Astrocyte (in vitro differentiated cells and primary cell): ENCODE results near the gene APOBR.
"Not testable (repeated sequence)": the region's sequence is repeated elsewhere in the genome, so short reads cannot be mapped to it uniquely, and the experiment has no call there.

ENCODE experiments used
- CTCF ChIP-seq: IDR thresholded peaks from 2 replicates; pipeline ENCODE4 v1.5.1; 2011; ENCODE audit warnings: low read depth, mild to moderate bottlenecking, inconsistent platforms, low read length, moderate library complexity; ENCODE audit not compliant: insufficient read depth
- EZH2 ChIP-seq: IDR thresholded peaks from 2 replicates; pipeline ENCODE4 v1.6.1; 2012; ENCODE audit warnings: mild to moderate bottlenecking, low read length, inconsistent platforms; ENCODE audit not compliant: insufficient read depth

GRCh38 chr16:28483361-28483760, 11.1 kb upstream of the APOBR start:
- TF ChIP-seq EZH2, CTCF: not testable (repeated sequence)
